ENCODE data around the gene FSHR. TPM values are rescaled to one million over a fixed set of nuclear protein-coding genes. Genes with fewer than 3 reads are reported as not detected.

Gene FSHR
- total RNA-seq, 1 donor from 2014 or later = 0.30 TPM

DNA sequence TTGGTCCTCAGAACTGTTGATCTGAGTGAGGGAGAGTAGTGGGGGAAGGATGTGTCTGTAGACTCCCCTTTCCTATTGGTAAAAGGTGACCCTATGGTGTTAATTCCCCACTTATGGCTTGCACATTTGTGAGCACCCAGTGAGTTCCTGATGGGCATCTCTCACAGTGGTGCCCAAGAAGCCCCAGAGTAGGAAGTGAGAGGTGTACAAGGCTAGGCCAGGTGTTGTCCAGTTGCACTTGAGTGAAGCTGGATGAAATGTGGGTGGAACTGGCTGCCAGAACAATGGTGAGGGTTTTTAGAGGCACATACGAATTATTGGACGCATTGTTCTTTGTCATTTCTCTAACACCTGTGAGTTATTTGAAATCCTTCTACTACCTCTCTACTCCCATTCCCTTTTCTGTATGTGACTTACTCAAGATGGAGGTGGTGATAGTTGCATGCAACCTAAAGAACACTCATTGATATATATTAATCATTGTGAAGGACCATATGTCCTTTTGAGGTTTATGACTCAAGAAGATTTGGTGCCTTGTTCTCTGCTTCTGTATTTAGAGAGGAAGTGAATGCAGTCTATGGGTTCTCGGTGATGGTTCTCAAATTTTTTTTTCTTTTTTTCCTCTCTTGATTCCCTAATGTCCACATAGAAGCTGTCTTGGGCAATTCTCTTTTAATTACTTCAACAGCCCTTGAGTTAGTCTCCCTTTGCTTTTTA is 162.7 kb downstream of the FSHR start:
- no peaks in the 10 kb centered on the region for H3K79me2 ChIP-seq (ENCODE audit: insufficient read depth, low read length)
- DNase-seq (ENCODE audit: low read depth) = no peak
- H3K4me1 ChIP-seq (ENCODE audit: insufficient read depth, low read length) = no peaks in the 10 kb centered on the region
- H4K20me1 ChIP-seq (ENCODE audit: insufficient read depth, low read length) = no peaks in the 10 kb centered on the region
- no peaks in the 10 kb centered on the region for H3K36me3 Mint-ChIP-seq (ENCODE audit: low read depth, unreplicated experiment)
- no peak overlapping the region for H3K9ac ChIP-seq (ENCODE audit: low read length)
- no peak for FAIRE-seq
- H3K9me3 Mint-ChIP-seq (ENCODE audit: unreplicated experiment) = no peaks in the 10 kb centered on the region
- peaks cover 7% of the 10 kb centered on the region for H3K27me3 Mint-ChIP-seq (ENCODE audit: low read depth, unreplicated experiment)
- no peak overlapping the region for H3K4me3 Mint-ChIP-seq (ENCODE audit: unreplicated experiment)
- no peak overlapping the region for H3K27ac ChIP-seq (ENCODE audit: low read depth, low read length)
- no peak overlapping the region for H3K4me2 ChIP-seq (ENCODE audit: low read length)
- TF ChIP-seq EZH2 (IDR thresholded peaks at IDR 0.05; ENCODE audit: insufficient read depth, low read length) = no peak
- TF ChIP-seq, protein P1, sequence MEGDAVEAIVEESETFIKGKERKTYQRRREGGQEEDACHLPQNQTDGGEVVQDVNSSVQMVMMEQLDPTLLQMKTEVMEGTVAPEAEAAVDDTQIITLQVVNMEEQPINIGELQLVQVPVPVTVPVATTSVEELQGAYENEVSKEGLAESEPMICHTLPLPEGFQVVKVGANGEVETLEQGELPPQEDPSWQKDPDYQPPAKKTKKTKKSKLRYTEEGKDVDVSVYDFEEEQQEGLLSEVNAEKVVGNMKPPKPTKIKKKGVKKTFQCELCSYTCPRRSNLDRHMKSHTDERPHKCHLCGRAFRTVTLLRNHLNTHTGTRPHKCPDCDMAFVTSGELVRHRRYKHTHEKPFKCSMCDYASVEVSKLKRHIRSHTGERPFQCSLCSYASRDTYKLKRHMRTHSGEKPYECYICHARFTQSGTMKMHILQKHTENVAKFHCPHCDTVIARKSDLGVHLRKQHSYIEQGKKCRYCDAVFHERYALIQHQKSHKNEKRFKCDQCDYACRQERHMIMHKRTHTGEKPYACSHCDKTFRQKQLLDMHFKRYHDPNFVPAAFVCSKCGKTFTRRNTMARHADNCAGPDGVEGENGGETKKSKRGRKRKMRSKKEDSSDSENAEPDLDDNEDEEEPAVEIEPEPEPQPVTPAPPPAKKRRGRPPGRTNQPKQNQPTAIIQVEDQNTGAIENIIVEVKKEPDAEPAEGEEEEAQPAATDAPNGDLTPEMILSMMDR (IDR thresholded peaks at IDR 0.05; ENCODE audit: insufficient read depth, low read depth, low read length) = no peak
- H3K27me3 ChIP-seq (ENCODE audit: insufficient read depth, low read length) = no peaks in the 10 kb centered on the region
- no peak overlapping the region for H3K27ac Mint-ChIP-seq (ENCODE audit: unreplicated experiment)
- H3K4me1 Mint-ChIP-seq (ENCODE audit: low read depth, unreplicated experiment) = no peaks in the 10 kb centered on the region
- no peak overlapping the region for H3K4me3 ChIP-seq (ENCODE audit: insufficient read depth, low read depth, low read length)
- H3K36me3 ChIP-seq (ENCODE audit: insufficient read depth, low read length) = no peaks in the 10 kb centered on the region
- no peak overlapping the region for H2AFZ ChIP-seq (ENCODE audit: low read depth, low read length)
- no peaks in the 10 kb centered on the region for H3K9me3 ChIP-seq (ENCODE audit: insufficient read depth, low read depth, low read length)

DNA sequence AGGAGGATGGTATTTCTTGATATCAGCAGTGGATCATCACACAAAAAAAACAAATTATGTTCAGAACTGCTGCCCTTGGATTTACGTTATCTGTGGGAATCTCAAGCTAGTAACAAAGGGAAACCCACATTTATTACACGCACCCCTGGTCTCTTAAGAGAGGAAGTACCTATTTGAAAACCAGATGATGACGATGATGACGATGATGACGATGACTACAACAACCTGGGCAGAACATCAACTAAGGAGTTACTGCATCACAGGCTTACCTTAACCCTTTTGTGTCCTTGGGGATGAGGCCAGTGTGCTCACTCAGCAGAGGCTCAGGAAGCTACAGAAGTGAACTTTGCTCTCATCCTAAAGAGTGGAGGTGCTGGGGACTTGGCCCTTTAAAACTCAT is 169.4 kb downstream of the FSHR start:
- H3K4me2 ChIP-seq (ENCODE audit: low read length) = no peak overlapping the region

More for the DNA sequence above, 169.4 kb downstream of the FSHR start:
- H3K9me3 Mint-ChIP-seq (ENCODE audit: unreplicated experiment) = peaks cover 2% of the 10 kb centered on the region
- Histone ChIP-seq H3K9me3 (ENCODE audit: insufficient read depth, low read depth, low read length) (no peaks in the 10 kb centered on the region), H3K27me3 (ENCODE audit: insufficient read depth, low read length) (no peaks in the 10 kb centered on the region), H2AFZ (ENCODE audit: low read depth, low read length) (no peak overlapping the region), H3K9ac (ENCODE audit: low read length) (no peak overlapping the region), H3K79me2 (ENCODE audit: insufficient read depth, low read length) (no peaks in the 10 kb centered on the region), H3K36me3 (ENCODE audit: insufficient read depth, low read length) (no peaks in the 10 kb centered on the region), H3K4me3 (ENCODE audit: insufficient read depth, low read depth, low read length) (no peak overlapping the region), H3K4me1 (ENCODE audit: insufficient read depth, low read length) (no peaks in the 10 kb centered on the region), H3K27ac (ENCODE audit: low read depth, low read length) (no peak overlapping the region), H4K20me1 (ENCODE audit: insufficient read depth, low read length) (no peaks in the 10 kb centered on the region)
- H3K4me3 Mint-ChIP-seq (ENCODE audit: unreplicated experiment) = no peak overlapping the region
- H3K27ac Mint-ChIP-seq (ENCODE audit: unreplicated experiment) = no peak overlapping the region
- no peaks in the 10 kb centered on the region for H3K4me1 Mint-ChIP-seq (ENCODE audit: low read depth, unreplicated experiment)
- no peaks in the 10 kb centered on the region for H3K36me3 Mint-ChIP-seq (ENCODE audit: low read depth, unreplicated experiment)
- TF ChIP-seq EZH2 (IDR thresholded peaks at IDR 0.05; ENCODE audit: insufficient read depth, low read length) = no peak
- TF ChIP-seq, protein P1 (IDR thresholded peaks at IDR 0.05; ENCODE audit: insufficient read depth, low read depth, low read length) = no peak
- no peaks in the 10 kb centered on the region for H3K27me3 Mint-ChIP-seq (ENCODE audit: low read depth, unreplicated experiment)
- no peak for FAIRE-seq
- DNase-seq (ENCODE audit: low read depth) = no peak
